SH-SY5Y (cell line): ENCODE results near the gene COQ10A.

ENCODE experiments used
- GATA2 ChIP-seq: IDR thresholded peaks from 2 replicates; pipeline ENCODE4 v1.6.1; 2011; ENCODE audit warnings: mild to moderate bottlenecking, low read depth, low read length
- GATA3 ChIP-seq: IDR thresholded peaks from 2 replicates; pipeline ENCODE4 v1.6.1; 2011; ENCODE audit warnings: low read depth, mild to moderate bottlenecking, low read length, moderate library complexity

- no peak for TF ChIP-seq GATA2
- no peak for TF ChIP-seq GATA3
Observed at GRCh38 chr12:56244494-56244893, 22.2 kb upstream of the COQ10A start.
